SK-N-SH treated with all-trans-retinoic acid at 6 μM for 48 hours (cell line): ENCODE measurements around the gene PBX3.
A peak's percentile ranks its signal among the peaks of the same experiment; 100 is the strongest.

ENCODE experiments used
- ATAC-seq: fragments of 200-7000 bp; cut with Tn5 transposase; 3 replicates; pipeline ENCODE4 v1.9.1; 2020; ENCODE audit warnings: mild to moderate bottlenecking, moderate library complexity
- ARNTL ChIP-seq: fragments of 450-650 bp; formaldehyde crosslinking; IDR thresholded peaks from 2 replicates; pipeline ENCODE4 v1.5.0; 2020; ENCODE audit warnings: low read depth, mild to moderate bottlenecking, moderate library complexity, borderline replicate concordance
- CSDC2 ChIP-seq: fragments of 250-450 bp; sonication (Bioruptor Pico); IDR thresholded peaks from 2 replicates; pipeline ENCODE4 v1.5.0; 2020; ENCODE audit warnings: mild to moderate bottlenecking, moderate library complexity
- ESRRG ChIP-seq: fragments of 250-450 bp; sonication (Bioruptor Pico); IDR thresholded peaks from 2 replicates; pipeline ENCODE4 v1.6.1; 2021; ENCODE audit warnings: mild to moderate bottlenecking
- GLIS3 ChIP-seq: fragments of 250-450 bp; sonication (Bioruptor Pico); IDR thresholded peaks from 2 replicates; pipeline ENCODE4 v1.5.0; 2020; ENCODE audit warnings: mild to moderate bottlenecking, moderate library complexity
- OSR1 ChIP-seq: fragments of 250-450 bp; sonication (Bioruptor Pico); IDR thresholded peaks from 2 replicates; pipeline ENCODE4 v1.8.0; 2022; ENCODE audit warnings: moderate library complexity, mild to moderate bottlenecking, inconsistent platforms
- PPARA ChIP-seq: fragments of 250-450 bp; sonication (Bioruptor Pico); IDR thresholded peaks from 2 replicates; pipeline ENCODE4 v1.5.0; 2020; ENCODE audit warnings: mild to moderate bottlenecking, borderline replicate concordance
- SNAI2 ChIP-seq: fragments of 250-450 bp; sonication (Bioruptor Pico); IDR thresholded peaks from 2 replicates; pipeline ENCODE4 v1.5.0; 2020; ENCODE audit warnings: mild to moderate bottlenecking, moderate library complexity
- TCF4 ChIP-seq: fragments of 250-450 bp; sonication (Bioruptor Pico); IDR thresholded peaks from 2 replicates; pipeline ENCODE4 v1.8.0; 2021; ENCODE audit warnings: mild to moderate bottlenecking, moderate library complexity, borderline replicate concordance
- TOX ChIP-seq: fragments of 250-450 bp; sonication (Bioruptor Pico); IDR thresholded peaks from 2 replicates; pipeline ENCODE4 v1.8.0; 2021; ENCODE audit warnings: mild to moderate bottlenecking, moderate library complexity, borderline replicate concordance
- ZC3H10 ChIP-seq: fragments of 250-450 bp; sonication (Bioruptor Pico); IDR thresholded peaks from 2 replicates; pipeline ENCODE4 v1.5.1; 2021; ENCODE audit warnings: mild to moderate bottlenecking, moderate library complexity
- ZFP3 ChIP-seq: fragments of 250-450 bp; sonication (Bioruptor Pico); IDR thresholded peaks from 2 replicates; pipeline ENCODE4 v1.5.0; 2020; ENCODE audit warnings: mild to moderate bottlenecking, moderate library complexity
- ZFP30 ChIP-seq: fragments of 450-650 bp; formaldehyde crosslinking; IDR thresholded peaks from 2 replicates; pipeline ENCODE4 v1.5.0; 2022; ENCODE audit warnings: mild to moderate bottlenecking, moderate library complexity
- ZNF565 ChIP-seq: fragments of 450-650 bp; formaldehyde crosslinking; conservative IDR thresholded peaks from 2 replicates; pipeline ENCODE4 v1.5.0; 2020; ENCODE audit warnings: low read depth, mild to moderate bottlenecking, moderate library complexity
- ZNF70 ChIP-seq: fragments of 450-650 bp; formaldehyde crosslinking; IDR thresholded peaks from 2 replicates; pipeline ENCODE4 v1.5.0; 2020; ENCODE audit warnings: mild to moderate bottlenecking, moderate library complexity
- ZNF8 ChIP-seq: fragments of 450-650 bp; formaldehyde crosslinking; IDR thresholded peaks from 2 replicates; pipeline ENCODE4 v1.5.0; 2020; ENCODE audit warnings: mild to moderate bottlenecking, moderate library complexity
- TF ChIP-seq, protein P1 (sequence below): fragments of 250-450 bp; sonication (Bioruptor Pico); IDR thresholded peaks from 2 replicates; pipeline ENCODE4 v1.8.0; 2021; ENCODE audit warnings: low read depth, mild to moderate bottlenecking, moderate library complexity, borderline replicate concordance
- TF ChIP-seq, protein P2 (sequence below): fragments of 250-450 bp; sonication (Bioruptor Pico); IDR thresholded peaks from 2 replicates; pipeline ENCODE4 v1.8.0; 2020; ENCODE audit warnings: mild to moderate bottlenecking, moderate library complexity, borderline replicate concordance
- TF ChIP-seq, protein P3 (sequence below): fragments of 250-450 bp; sonication (Bioruptor Pico); IDR thresholded peaks from 2 replicates; pipeline ENCODE4 v1.5.1; 2020; ENCODE audit warnings: low read depth, mild to moderate bottlenecking, moderate library complexity
- TF ChIP-seq, protein P4 (sequence below): fragments of 250-450 bp; sonication (Bioruptor Pico); IDR thresholded peaks from 2 replicates; pipeline ENCODE4 v1.5.1; 2021; ENCODE audit warnings: mild to moderate bottlenecking, moderate library complexity

PBX3 gene

DNA sequence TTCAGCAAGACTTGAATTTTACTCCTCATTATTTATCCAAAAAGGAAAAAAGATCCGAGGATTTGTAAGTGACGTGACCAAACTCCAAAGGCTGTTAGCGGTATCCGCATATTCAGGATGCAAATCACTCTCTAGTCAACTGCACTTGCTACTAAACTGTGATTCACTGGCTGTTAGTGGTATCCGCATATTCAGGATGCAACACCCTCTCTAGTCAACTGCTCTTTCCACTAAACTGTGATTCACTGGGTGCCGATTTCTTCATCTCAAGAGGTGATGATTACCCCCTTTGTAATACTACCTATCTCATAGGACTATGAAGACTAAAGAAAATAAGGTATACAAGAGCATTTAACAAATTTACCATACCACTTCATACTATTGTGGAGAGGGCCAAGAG, 45.8 kb upstream of the PBX3 start (continued):
- TF ChIP-seq, protein P1, sequence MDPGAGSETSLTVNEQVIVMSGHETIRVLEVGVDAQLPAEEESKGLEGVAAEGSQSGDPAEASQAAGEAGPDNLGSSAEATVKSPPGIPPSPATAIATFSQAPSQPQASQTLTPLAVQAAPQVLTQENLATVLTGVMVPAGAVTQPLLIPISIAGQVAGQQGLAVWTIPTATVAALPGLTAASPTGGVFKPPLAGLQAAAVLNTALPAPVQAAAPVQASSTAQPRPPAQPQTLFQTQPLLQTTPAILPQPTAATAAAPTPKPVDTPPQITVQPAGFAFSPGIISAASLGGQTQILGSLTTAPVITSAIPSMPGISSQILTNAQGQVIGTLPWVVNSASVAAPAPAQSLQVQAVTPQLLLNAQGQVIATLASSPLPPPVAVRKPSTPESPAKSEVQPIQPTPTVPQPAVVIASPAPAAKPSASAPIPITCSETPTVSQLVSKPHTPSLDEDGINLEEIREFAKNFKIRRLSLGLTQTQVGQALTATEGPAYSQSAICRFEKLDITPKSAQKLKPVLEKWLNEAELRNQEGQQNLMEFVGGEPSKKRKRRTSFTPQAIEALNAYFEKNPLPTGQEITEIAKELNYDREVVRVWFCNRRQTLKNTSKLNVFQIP (CRISPR knock-in tag) = no peak
- TF ChIP-seq GLIS3 (CRISPR knock-in tag) = no peak
- TF ChIP-seq ZNF8 (CRISPR knock-in tag) = no peak
- TF ChIP-seq ARNTL (CRISPR knock-in tag) = no peak
- TF ChIP-seq ESRRG (CRISPR knock-in tag) = no peak
- no peak for TF ChIP-seq SNAI2
- TF ChIP-seq ZFP30 (CRISPR knock-in tag) = no peak
- TF ChIP-seq, protein P2, sequence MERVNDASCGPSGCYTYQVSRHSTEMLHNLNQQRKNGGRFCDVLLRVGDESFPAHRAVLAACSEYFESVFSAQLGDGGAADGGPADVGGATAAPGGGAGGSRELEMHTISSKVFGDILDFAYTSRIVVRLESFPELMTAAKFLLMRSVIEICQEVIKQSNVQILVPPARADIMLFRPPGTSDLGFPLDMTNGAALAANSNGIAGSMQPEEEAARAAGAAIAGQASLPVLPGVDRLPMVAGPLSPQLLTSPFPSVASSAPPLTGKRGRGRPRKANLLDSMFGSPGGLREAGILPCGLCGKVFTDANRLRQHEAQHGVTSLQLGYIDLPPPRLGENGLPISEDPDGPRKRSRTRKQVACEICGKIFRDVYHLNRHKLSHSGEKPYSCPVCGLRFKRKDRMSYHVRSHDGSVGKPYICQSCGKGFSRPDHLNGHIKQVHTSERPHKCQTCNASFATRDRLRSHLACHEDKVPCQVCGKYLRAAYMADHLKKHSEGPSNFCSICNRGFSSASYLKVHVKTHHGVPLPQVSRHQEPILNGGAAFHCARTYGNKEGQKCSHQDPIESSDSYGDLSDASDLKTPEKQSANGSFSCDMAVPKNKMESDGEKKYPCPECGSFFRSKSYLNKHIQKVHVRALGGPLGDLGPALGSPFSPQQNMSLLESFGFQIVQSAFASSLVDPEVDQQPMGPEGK (CRISPR knock-in tag) = no peak

DNA sequence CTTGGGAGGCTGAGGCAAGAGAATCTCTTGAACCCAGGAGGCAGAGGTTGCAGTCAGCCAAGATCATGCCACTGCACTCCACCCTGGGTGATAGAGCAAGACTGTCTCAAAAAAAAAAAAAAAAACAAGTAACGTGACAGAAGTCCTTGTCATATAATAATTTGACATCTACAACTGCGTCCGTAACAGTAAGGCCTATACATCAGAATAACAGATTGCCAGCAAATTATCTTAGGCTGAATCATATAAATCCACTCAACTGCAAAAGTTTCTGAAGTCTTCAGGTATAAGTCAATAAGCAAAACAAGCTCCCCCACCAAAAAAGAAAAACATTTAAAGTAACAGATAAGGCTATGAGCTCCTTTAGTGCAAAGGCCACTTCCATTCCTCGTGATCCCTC, 43.5 kb upstream of the PBX3 start:
- no peak for TF ChIP-seq ZNF70 (CRISPR knock-in tag)
- TF ChIP-seq, protein P2 (CRISPR knock-in tag) = no peak
- no peak for TF ChIP-seq ZNF565 (CRISPR knock-in tag)
- no peak for TF ChIP-seq OSR1 (CRISPR knock-in tag)
- TF ChIP-seq ESRRG (CRISPR knock-in tag) = no peak
- no peak for TF ChIP-seq PPARA (CRISPR knock-in tag)
- no peak for TF ChIP-seq CSDC2 (CRISPR knock-in tag)
- TF ChIP-seq ARNTL (CRISPR knock-in tag) = no peak
- TF ChIP-seq, all 23 proteins: peak for 0
- ATAC-seq = no peak

DNA sequence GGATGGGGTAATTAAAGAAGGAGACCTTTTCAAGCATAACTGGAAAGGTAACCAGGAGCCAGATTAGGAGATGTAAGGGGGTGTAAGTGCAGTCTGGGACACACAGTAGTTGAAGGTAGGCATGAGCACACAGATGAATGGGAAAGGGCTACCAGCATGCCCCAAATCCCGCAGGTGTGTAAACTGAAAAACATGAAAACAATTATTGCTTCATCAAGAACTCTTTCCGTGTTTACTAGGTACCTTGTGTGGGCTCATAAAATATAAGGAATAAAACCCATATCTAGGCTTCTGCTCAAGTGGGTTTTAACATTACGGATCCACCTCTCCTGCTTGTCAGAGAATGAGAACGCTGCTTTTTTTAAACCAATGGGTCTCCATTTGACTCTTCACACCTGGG, 41.3 kb upstream of the PBX3 start:
- no peak for ATAC-seq
- TF ChIP-seq, protein P3, sequence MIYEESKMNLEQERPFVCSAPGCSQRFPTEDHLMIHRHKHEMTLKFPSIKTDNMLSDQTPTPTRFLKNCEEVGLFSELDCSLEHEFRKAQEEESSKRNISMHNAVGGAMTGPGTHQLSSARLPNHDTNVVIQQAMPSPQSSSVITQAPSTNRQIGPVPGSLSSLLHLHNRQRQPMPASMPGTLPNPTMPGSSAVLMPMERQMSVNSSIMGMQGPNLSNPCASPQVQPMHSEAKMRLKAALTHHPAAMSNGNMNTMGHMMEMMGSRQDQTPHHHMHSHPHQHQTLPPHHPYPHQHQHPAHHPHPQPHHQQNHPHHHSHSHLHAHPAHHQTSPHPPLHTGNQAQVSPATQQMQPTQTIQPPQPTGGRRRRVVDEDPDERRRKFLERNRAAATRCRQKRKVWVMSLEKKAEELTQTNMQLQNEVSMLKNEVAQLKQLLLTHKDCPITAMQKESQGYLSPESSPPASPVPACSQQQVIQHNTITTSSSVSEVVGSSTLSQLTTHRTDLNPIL (CRISPR knock-in tag) = no peak
- TF ChIP-seq ZNF565 (CRISPR knock-in tag) (no peak), ZC3H10 (CRISPR knock-in tag) (no peak), CSDC2 (CRISPR knock-in tag) (no peak), OSR1 (CRISPR knock-in tag) (no peak), TOX (CRISPR knock-in tag) (no peak), PPARA (CRISPR knock-in tag) (no peak)
- TF ChIP-seq, protein P4, sequence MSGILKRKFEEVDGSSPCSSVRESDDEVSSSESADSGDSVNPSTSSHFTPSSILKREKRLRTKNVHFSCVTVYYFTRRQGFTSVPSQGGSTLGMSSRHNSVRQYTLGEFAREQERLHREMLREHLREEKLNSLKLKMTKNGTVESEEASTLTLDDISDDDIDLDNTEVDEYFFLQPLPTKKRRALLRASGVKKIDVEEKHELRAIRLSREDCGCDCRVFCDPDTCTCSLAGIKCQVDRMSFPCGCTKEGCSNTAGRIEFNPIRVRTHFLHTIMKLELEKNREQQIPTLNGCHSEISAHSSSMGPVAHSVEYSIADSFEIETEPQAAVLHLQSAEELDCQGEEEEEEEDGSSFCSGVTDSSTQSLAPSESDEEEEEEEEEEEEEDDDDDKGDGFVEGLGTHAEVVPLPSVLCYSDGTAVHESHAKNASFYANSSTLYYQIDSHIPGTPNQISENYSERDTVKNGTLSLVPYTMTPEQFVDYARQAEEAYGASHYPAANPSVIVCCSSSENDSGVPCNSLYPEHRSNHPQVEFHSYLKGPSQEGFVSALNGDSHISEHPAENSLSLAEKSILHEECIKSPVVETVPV (CRISPR knock-in tag) = no peak

DNA sequence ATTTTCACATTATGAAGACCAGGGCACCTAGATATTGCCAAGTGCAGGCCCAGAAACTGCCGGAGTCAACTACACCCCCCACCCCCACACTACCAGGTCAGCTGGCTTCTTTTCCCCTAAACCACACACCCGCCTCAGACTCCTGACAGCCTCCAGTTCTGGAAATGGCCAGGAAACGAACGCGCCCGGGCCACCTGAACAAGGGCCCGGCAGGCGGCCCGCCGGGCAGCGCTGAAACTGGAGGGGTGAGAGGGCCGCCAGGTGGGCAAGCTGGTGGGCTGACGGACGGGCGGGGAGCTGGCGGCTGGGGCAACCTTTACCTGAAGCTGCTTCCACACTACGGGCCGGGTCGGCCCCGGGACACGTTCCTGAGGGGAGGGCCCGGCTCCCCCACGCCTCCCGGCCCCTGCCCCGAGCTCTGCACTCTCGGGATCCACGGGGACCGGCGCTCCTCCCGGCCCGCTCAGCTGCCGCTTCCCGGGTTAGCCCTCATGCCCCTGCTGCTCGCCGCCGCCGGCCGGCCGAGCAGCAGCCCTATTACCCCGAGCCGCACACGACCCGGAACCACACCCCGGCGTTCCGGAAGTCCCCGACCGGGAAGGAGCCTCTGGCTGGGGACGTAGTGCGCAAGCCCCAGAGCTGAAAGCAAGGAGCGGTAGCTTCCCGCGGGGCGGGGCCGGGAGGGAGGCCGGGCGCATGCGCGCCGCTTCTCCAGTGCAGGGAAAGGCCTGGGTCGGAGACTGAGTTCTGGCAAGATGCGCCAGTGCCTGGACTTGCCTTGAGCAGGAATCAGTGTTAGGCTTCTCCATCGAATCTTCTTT, 40.3 kb upstream of the PBX3 start, which contains the start of gene MAPKAP1:
TSS of gene MAPKAP1 (minus strand) at position 558 of the 821 bp plus-strand sequence. CDS start 34,634 bp downstream, outside the sequence.
- TF ChIP-seq, protein P4 (CRISPR knock-in tag) = no peak
- TF ChIP-seq ZFP3 (no peak), ZC3H10 (CRISPR knock-in tag) (no peak), ZFP30 (CRISPR knock-in tag) (no peak), GLIS3 (CRISPR knock-in tag) (0 out of 2 replicates have a peak, but pooled peaks have one; percentile 41), TCF4 (no peak)
- TF ChIP-seq, protein P2 (CRISPR knock-in tag) = no peak
- ATAC-seq = peak; percentile 100
